NCI-H2171 treated with DMSO at 0.1 percent for 48 hours (cell line): ENCODE results near the gene DCDC2.
"Not testable (repeated sequence)": the region's sequence is repeated elsewhere in the genome, so short reads cannot be mapped to it uniquely, and the experiment has no call there.

ENCODE experiments used
- DNase-seq: peaks from one replicate; lab custom pipeline; 2025; lab: John Stamatoyannopoulos, UW

The DCDC2 gene

GRCh38 chr6:24272148-24272547 lies 85.7 kb downstream of the DCDC2 start:
- DNase-seq = no peak

- DNase-seq = no peak
Measured at GRCh38 chr6:24270011-24270410, 87.8 kb downstream of the DCDC2 start.

- not testable (repeated sequence) for DNase-seq
Measured at GRCh38 chr6:24258214-24258613, 99.6 kb downstream of the DCDC2 start.

DNA sequence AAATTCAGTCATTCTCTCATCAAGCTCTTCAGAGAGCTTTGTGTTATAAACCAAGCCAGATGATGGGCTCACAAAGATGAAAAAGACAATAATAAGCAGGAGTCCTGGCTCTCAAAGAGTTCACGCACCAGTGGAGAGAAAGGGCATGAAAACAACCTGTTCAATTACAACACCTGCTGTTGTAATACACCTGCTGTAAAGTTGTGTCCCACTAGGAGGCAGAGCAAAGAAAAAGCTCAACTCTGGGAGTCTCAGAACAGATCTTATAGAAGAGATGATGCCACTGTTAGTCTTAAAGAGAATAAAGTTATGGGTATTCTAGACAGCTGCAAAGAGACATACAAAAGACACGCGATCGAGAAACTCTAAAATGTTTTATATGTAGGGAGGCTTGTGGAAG lies 100.6 kb downstream of the DCDC2 start:
- peak; percentile 93 for DNase-seq

- DNase-seq = no peak
Measured at GRCh38 chr6:24255676-24256075, 102.2 kb downstream of the DCDC2 start.

DNA sequence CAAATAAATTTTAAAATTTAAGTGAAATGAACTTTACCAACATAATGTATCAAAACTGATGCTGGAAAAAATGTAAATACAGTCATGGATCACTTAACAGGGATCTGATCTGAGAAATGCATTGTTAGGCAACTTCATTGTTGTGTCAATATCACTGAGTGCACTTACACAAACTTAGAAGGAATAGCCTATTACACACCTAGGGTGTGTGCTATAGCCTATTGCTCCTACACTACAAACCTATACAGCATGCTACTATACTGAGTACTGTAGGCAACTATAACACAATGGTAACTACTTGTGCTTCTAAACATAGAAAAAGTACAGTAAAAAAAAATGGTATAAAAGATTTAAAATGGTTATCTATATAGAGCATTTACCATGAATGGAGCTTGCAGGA lies 104.5 kb downstream of the DCDC2 start:
- no peak for DNase-seq

DNA sequence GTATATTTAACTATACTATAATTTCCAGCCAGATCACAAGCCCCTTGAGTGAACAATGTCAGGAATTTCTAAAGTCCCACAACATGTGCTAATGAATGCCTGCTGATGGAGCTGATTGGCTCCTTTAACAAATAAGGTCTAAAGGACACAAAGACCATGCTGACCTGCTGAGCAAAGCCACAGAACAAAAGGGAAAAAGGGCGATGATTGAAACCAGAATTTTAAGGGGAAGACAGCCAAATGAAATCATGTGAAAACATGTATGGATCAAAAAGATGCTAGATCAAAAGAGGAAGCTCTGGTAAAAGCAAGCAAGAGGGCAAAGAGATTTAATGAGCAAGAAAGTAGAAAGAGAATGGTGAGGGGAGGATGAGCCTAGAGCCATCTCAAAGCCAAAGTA lies 105.6 kb downstream of the DCDC2 start:
- no peak for DNase-seq

GRCh38 chr6:24251339-24251738 lies 106.5 kb downstream of the DCDC2 start:
- no peak for DNase-seq

- no peak for DNase-seq
Measured at GRCh38 chr6:24249926-24250325, 107.9 kb downstream of the DCDC2 start.

DNA sequence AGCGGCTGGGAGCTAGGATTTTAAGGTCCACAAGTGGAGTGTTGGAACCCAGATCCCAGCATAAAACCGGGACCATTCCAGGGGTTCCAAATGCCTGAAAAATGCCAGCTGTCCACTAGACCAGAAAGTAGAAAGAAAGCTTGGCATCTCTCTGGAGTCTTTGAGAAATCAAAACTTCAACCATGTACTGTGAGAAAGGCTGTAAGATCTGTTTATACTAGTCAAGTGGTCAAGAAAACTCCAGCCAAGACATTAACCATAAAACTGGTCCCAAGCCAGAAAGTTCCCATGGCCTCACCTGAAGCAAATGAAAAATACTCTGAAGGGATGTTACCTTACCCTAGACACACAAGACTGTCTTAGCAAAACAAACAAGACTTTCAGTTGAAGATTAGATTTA lies 112.6 kb downstream of the DCDC2 start:
- no peak for DNase-seq

- no peak for DNase-seq
Measured at GRCh38 chr6:24242924-24243323, 114.9 kb downstream of the DCDC2 start.

DNA sequence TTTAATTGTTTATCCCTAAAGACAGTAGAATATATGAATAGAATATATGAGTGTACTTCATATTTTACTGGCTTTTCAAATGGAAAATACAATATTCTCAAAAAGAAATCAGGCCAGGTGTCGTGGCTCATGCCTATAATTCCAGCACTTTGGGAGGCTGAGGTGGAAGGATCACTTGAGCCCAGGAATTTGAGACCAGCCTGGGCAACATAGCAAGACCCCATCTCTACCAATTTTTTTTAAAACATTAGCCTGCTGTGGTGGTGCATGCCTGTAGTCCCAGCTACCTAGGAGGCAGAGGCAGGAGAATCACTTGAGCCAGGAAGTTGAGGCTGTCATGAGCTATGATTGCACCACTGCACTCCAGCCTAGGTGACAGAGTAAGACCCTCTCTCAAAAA lies 116.1 kb downstream of the DCDC2 start:
- DNase-seq = not testable (repeated sequence)

- DNase-seq = no peak
Measured at GRCh38 chr6:24240943-24241342, 116.9 kb downstream of the DCDC2 start.

DNA sequence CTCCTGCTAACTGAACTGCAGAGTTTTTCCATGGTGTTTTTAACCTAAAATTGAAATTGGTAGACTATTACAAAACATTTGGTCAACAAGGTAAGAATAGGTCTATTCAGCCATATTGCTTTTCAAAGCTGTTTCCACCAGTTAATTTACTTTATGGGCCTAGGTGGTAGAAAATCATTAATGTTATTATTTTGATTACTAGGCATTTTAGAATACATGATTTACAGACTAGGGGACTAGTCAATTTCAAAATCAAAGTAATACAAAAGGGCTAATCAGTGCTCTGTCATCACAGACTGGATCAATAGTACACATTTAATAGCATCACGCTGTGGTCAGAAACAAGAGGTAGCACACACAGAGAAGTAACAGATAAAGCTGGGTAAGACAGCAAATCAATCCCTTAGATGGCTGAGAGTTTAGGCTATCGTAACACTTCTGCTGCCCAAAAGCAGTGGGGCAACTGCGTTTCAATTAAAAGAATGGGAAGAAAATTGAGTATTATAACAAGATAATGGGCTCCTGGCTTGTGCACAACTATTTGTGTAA lies 117.4 kb downstream of the DCDC2 start:
- DNase-seq = no peak

GRCh38 chr6:24238700-24239099 lies 119.2 kb downstream of the DCDC2 start:
- DNase-seq = no peak

- not testable (repeated sequence) for DNase-seq
Measured at GRCh38 chr6:24236779-24237178, 121.1 kb downstream of the DCDC2 start.

- DNase-seq = no peak
Measured at GRCh38 chr6:24233813-24234442, 123.9 kb downstream of the DCDC2 start.

DNA sequence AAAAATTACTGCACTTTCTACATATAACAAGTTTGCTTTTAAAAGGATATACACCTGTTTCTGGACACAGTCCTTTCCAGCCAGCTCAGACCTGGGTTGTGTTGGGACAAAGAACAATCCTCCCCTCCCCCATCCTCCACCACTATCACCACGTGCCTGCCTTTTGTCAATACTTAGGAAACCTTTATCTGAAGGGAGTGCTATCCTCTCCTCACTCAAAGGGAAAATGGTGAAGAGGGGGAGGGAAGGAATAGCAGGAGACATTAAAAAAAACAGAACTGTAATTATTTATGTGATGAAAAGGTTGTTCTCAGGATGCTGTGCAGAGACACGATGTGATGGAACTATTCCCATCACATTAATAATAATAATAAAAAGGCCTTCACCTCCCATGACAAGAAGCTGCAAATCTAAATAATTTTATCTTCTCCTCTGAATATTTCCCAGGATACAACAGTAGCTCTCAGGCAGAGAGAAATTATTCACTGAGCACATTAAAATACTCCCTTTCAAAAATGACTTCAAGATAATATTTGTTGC lies 126.4 kb downstream of the DCDC2 start:
- no peak for DNase-seq

- no peak for DNase-seq
Measured at GRCh38 chr6:24229696-24230405, 128.0 kb downstream of the DCDC2 start.

- no peak for DNase-seq
Measured at GRCh38 chr6:24228681-24229255, 129.1 kb downstream of the DCDC2 start.

DNA sequence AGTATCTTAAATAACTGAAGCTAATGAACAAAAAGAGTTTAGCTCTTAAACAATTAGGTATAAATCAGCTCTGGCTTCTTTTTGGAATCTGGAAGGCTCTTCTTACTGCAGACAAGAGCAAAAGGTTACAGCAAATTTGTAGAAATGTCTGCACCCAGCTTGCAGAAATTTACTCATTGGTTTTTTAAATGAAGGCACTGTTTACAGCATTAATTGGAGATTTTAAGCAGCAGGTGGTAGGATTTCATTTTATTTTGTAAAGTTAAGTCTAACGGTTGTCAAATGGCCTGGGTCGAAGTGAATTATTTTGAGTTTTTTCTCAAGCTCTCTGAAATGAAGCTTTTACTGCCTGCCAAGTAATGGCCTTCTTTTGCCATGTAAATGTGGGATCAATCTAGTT lies 129.7 kb downstream of the DCDC2 start:
- DNase-seq = no peak

- DNase-seq = no peak
Measured at GRCh38 chr6:24227556-24227955, 130.3 kb downstream of the DCDC2 start.

- DNase-seq = no peak
Measured at GRCh38 chr6:24226541-24226940, 131.3 kb downstream of the DCDC2 start.
